OCI-LY7 (cell line): ENCODE data around the gene NAGS. TPM values are rescaled to one million over a fixed set of nuclear protein-coding genes. Genes with fewer than 3 reads are reported as not detected.

Source experiments
- BruUV-seq: library from RNA; stranded (reverse); fragments of 400-500 nt; replicated peaks from 2 replicates; lab custom pipeline; 2021; lab: Mats Ljungman, UMichigan
- CTCF ChIA-PET: fragments of 300-600 bp; sonication (Branson Sonifier 250); formaldehyde crosslinking; loops from one replicate; lab custom pipeline; 2022; ENCODE audit warnings: antibody characterized with exemption; ENCODE audit not compliant: unreplicated experiment; lab: Charles Lee
- POLR2A ChIA-PET: fragments of 300-600 bp; sonication (Branson Sonifier 250); formaldehyde crosslinking; loops from one replicate; lab custom pipeline; 2022; ENCODE audit warnings: antibody characterized with exemption; lab: Charles Lee
- DNase-seq: peaks from one replicate; pipeline ENCODE4 v3.0.0-alpha.2; 2015; ENCODE audit warnings: low spot score
- H2AFZ ChIP-seq: fragments of 200-600 bp; sonication (generic), shearing (Covaris generic); 2 replicates; pipeline ENCODE4 v1.6.1; 2014; ENCODE audit warnings: mild to moderate bottlenecking, antibody characterized with exemption, low read length, moderate library complexity
- H3K27ac ChIP-seq: fragments of 200-600 bp; sonication (generic); 2 replicates; pipeline ENCODE4 v1.5.1; 2014; ENCODE audit warnings: mixed run types, low read depth, mild to moderate bottlenecking, moderate library complexity, low read length, inconsistent platforms; ENCODE audit not compliant: poor library complexity, severe bottlenecking
- H3K36me3 ChIP-seq: fragments of 200-600 bp; sonication (generic); 2 replicates; pipeline ENCODE4 v1.6.1; 2014; ENCODE audit warnings: mild to moderate bottlenecking, antibody characterized with exemption, low read length, moderate library complexity, mixed read lengths; ENCODE audit not compliant: insufficient read depth
- H3K4me1 ChIP-seq: fragments of 200-600 bp; sonication (generic); 2 replicates; pipeline ENCODE4 v1.5.1; 2014; ENCODE audit warnings: mild to moderate bottlenecking, low read length; ENCODE audit not compliant: insufficient read depth, poor library complexity, severe bottlenecking
- H3K4me2 ChIP-seq: fragments of 200-600 bp; sonication (generic); 2 replicates; pipeline ENCODE4 v1.6.1; 2014; ENCODE audit warnings: mild to moderate bottlenecking, low read length
- H3K4me3 ChIP-seq: fragments of 200-600 bp; sonication (generic); 2 replicates; pipeline ENCODE4 v1.5.1; 2014; ENCODE audit warnings: mild to moderate bottlenecking, low read depth, low read length; ENCODE audit not compliant: poor library complexity, severe bottlenecking
- H3K79me2 ChIP-seq: fragments of 200-600 bp; sonication (generic); 2 replicates; pipeline ENCODE4 v1.6.1; 2016; ENCODE audit warnings: low read depth, mild to moderate bottlenecking, low read length, moderate library complexity, mixed read lengths; ENCODE audit not compliant: insufficient read depth
- H3K9me2 ChIP-seq: fragments of 200-600 bp; sonication (generic); 2 replicates; pipeline ENCODE4 v1.6.1; 2016; ENCODE audit warnings: mild to moderate bottlenecking, low read length, mixed read lengths; ENCODE audit not compliant: insufficient read depth
- H3K9me3 ChIP-seq: fragments of 200-600 bp; sonication (generic); 2 replicates; pipeline ENCODE4 v1.6.1; 2014; ENCODE audit warnings: mild to moderate bottlenecking, mixed run types, low read length, mixed read lengths
- H4K20me1 ChIP-seq: fragments of 200-600 bp; sonication (generic); 2 replicates; pipeline ENCODE4 v1.6.1; 2014; ENCODE audit warnings: mild to moderate bottlenecking, antibody characterized with exemption, low read length, moderate library complexity, mixed read lengths; ENCODE audit not compliant: insufficient read depth
- EZH2phosphoT487 ChIP-seq: fragments of 200-600 bp; sonication (generic); IDR thresholded peaks from 2 replicates; pipeline ENCODE4 v1.6.1; 2018; ENCODE audit warnings: low read depth, borderline replicate concordance, mild to moderate bottlenecking, mixed run types, antibody characterized with exemption, low read length, moderate library complexity, mixed read lengths
- intact Hi-C: fragments of 100-400 bp; cut with micrococcal nuclease; formaldehyde crosslinking; loops from one replicate; pipeline ENCODE4 v1.10.0; 2022; ENCODE audit not compliant: unreplicated experiment
- total RNA-seq, 2 experiments: library from RNA; depleted of rRNA in 1 of 2; stranded (reverse); fragments of >200 nt in 1 of 2; shearing (Covaris generic) in 1 of 2; gene quantifications; 2 replicates each; pipeline ENCODE4 v1.2.3, GENCODE V29; 2014 to 2022
- TF ChIP-seq, protein P1 (sequence below): fragments of 200-600 bp; sonication (generic); conservative IDR thresholded peaks from 2 replicates; pipeline ENCODE4 v1.5.1; 2014; ENCODE audit warnings: mild to moderate bottlenecking, antibody characterized with exemption, low read length, moderate library complexity, mixed read lengths

Gene NAGS
- total RNA-seq, 2 experiments from 2014 or later: 0.32 to 1.5 TPM

DNA sequence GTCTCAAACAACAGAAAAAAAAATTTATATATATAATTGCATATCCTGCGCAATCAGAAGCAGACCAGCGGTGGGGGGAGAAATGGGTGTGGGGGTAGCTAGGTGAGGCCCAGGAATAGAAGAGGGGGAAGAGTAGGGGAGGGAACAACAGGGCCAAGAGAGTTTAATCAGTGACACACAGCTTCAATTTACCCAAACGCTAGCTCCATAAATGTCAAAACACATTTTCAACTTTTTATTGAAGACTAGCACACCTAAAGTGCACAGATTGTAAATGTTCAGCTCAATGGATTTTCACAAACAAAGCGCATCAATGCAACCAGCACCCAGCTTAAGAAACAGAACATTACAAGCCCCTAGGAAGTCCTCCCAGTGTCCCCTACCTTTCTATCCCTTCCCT, 24.8 kb upstream of the NAGS start:
- Histone ChIP-seq H3K4me3 (no peak overlapping the region), H3K79me2 (no peaks in the 10 kb centered on the region), H3K9me2 (no peaks in the 10 kb centered on the region), H3K4me1 (no peaks in the 10 kb centered on the region), H3K4me2 (no peak overlapping the region), H3K27ac (no peak overlapping the region), H4K20me1 (no peaks in the 10 kb centered on the region), H2AFZ (no peak overlapping the region), H3K36me3 (no peaks in the 10 kb centered on the region), H3K9me3 (no peaks in the 10 kb centered on the region)
- ChIA-PET CTCF (interaction anchor here (0.5 to 0.6 kb wide), 2 partner anchors 35 to 47 kb away, joined by 3 to 5 read pairs; partner anchors contain the start of gene TMEM101), POLR2A (interaction anchor here (0.6 kb wide), 1 partner anchor 14 kb away, joined by 4 read pairs; no protein-coding TSS in a partner anchor)
- TF ChIP-seq EZH2phosphoT487: no peak
- TF ChIP-seq, protein P1, sequence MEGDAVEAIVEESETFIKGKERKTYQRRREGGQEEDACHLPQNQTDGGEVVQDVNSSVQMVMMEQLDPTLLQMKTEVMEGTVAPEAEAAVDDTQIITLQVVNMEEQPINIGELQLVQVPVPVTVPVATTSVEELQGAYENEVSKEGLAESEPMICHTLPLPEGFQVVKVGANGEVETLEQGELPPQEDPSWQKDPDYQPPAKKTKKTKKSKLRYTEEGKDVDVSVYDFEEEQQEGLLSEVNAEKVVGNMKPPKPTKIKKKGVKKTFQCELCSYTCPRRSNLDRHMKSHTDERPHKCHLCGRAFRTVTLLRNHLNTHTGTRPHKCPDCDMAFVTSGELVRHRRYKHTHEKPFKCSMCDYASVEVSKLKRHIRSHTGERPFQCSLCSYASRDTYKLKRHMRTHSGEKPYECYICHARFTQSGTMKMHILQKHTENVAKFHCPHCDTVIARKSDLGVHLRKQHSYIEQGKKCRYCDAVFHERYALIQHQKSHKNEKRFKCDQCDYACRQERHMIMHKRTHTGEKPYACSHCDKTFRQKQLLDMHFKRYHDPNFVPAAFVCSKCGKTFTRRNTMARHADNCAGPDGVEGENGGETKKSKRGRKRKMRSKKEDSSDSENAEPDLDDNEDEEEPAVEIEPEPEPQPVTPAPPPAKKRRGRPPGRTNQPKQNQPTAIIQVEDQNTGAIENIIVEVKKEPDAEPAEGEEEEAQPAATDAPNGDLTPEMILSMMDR: no peak
- intact Hi-C loops: no loop called here
- DNase-seq: no peak
- BruUV-seq: no TSS peak

DNA sequence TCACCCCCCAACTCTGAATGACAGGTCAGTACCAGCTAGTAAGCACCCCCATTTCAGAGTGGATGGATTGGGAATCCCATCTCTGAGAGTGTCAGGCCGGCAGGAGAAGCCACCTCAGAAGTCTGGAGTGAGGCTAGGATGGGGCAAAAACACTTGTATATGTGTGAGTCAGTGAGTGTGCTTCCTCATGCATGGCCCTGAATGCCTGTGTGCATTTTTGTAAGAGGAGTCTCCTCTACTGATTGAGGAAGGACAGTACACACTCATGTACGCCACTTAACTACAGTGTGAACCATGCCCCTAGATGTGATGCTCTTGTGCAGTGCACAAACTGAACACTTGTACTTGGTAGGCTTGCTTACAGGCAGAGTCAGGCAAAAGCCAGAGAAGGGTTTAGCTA, 22.3 kb upstream of the NAGS start:
- no peak overlapping the region for H3K4me2 ChIP-seq
- no peak for DNase-seq
- no peaks in the 10 kb centered on the region for H3K79me2 ChIP-seq
- H3K9me3 ChIP-seq: no peaks in the 10 kb centered on the region
- no peaks in the 10 kb centered on the region for H3K9me2 ChIP-seq
- ChIA-PET POLR2A (interaction anchor here (0.6 kb wide), 1 partner anchor 12 kb away, joined by 7 read pairs; no protein-coding TSS in a partner anchor), CTCF (no interaction called here)
- intact Hi-C loops: no loop called here
- H3K36me3 ChIP-seq: no peaks in the 10 kb centered on the region
- no peaks in the 10 kb centered on the region for H3K4me1 ChIP-seq
- no peak for TF ChIP-seq EZH2phosphoT487
- TF ChIP-seq, protein P1: no peak
- no peaks in the 10 kb centered on the region for H4K20me1 ChIP-seq
- no peak overlapping the region for H3K27ac ChIP-seq
- BruUV-seq: no TSS peak
- H3K4me3 ChIP-seq: no peak overlapping the region
- no peak overlapping the region for H2AFZ ChIP-seq

DNA sequence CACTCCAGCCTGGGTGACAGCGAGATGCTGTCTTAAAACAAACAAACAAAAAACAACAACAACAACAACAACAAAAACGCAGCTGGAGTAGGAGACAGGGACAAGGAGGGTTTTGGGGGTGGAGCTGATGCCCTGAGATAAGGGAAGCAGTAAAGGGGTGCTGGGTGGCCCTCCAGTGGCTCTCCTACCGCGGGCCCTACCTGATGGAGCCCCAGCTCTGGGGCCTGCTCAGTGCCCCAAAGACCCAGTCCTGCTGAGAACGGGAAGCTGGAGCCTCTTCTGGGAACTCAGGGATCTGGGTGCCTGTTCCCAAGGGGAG, 21.3 kb upstream of the NAGS start:
- H3K9me2 ChIP-seq: no peaks in the 10 kb centered on the region
- TF ChIP-seq, protein P1: no peak; the same call in 1 of the 2 replicates
- no peak for TF ChIP-seq EZH2phosphoT487
- H3K4me1 ChIP-seq: no peaks in the 10 kb centered on the region
- DNase-seq: no peak
- H4K20me1 ChIP-seq: no peaks in the 10 kb centered on the region
- BruUV-seq: no TSS peak
- intact Hi-C loops: no loop called here
- CTCF ChIA-PET: no interaction called here
- no peak overlapping the region for H3K4me2 ChIP-seq
- no peaks in the 10 kb centered on the region for H3K9me3 ChIP-seq
- POLR2A ChIA-PET: no interaction called here
- H2AFZ ChIP-seq: no peak overlapping the region
- H3K27ac ChIP-seq: no peak overlapping the region
- H3K36me3 ChIP-seq: no peaks in the 10 kb centered on the region
- H3K4me3 ChIP-seq: no peak overlapping the region
- no peaks in the 10 kb centered on the region for H3K79me2 ChIP-seq
